Measurements from ENCODE around the gene NEK9. TPM values are rescaled to one million over a fixed set of nuclear protein-coding genes. Genes with fewer than 3 reads are reported as not detected.

Gene NEK9
- total and polyA plus RNA-seq, 2 donors (not counting 3 experiments of a cell fraction or from before 2014, with no cell fraction given), result 22.1 to 65.1 TPM

DNA sequence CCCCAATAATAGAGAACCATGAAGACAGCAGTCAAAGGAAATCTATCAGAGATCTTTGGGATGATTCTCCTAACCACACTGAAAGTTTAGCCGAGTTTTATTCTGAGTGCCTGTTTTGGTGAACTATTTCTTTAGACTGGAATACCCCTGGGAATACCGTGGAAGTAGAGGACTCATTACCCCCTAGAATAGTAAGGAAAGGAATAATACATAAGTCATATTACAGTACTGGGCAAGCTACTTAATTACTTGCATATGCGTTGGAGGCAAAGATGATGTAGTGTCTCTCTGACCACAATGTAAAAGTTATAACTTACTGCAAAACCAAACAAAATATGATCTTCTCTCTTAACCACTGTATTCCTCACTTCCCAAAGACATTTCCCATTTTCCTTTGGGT is 32.0 kb downstream of the NEK9 start:
- BruUV-seq (replicated peaks), result no TSS peak
- Histone ChIP-seq H4K20me1 (replicated peaks; ENCODE audit: control insufficient read depth, extremely low read depth, insufficient read depth, low read length) (no peaks in the 10 kb centered on the region), H3K36me3 (ENCODE audit: control insufficient read depth in 2 of 2, extremely low read depth in 1 of 2, insufficient read depth in 2 of 2, low read length in 2 of 2) (peaks cover 9 to 16% of the 10 kb centered on the region in 2 experiments), H3K9me3 (replicated peaks; ENCODE audit: control insufficient read depth, insufficient read depth, low read length) (no peaks in the 10 kb centered on the region), H2AFZ (ENCODE audit: low read depth, low read length) (no peak overlapping the region), H3K79me2 (ENCODE audit: control insufficient read depth, insufficient read depth, low read length) (no peaks in the 10 kb centered on the region), H3K27ac (ENCODE audit: insufficient read depth, low read depth, low read length) (no peak overlapping the region), H3K9me1 (replicated peaks; ENCODE audit: control insufficient read depth, extremely low read depth, insufficient read depth, low read length) (no peaks in the 10 kb centered on the region), H3K4me1 (ENCODE audit: control insufficient read depth, extremely low read depth, insufficient read depth, low read length) (peaks cover 4% of the 10 kb centered on the region), H3K27me3 (ENCODE audit: control insufficient read depth in 2 of 2, insufficient read depth in 2 of 2, low read length in 2 of 2) (no peaks in the 10 kb centered on the region), H3K9ac (replicated peaks; ENCODE audit: extremely low read depth, insufficient read depth, low read length) (no peak overlapping the region), H3K4me2 (ENCODE audit: insufficient read depth, low read length) (no peak overlapping the region), H3K4me3 (replicated peaks in 1 of 3; ENCODE audit: insufficient read depth in 1 of 3, low read depth in 1 of 3, low read length in 3 of 3) (no peak overlapping the region)
- intact Hi-C loops (cut with micrococcal nuclease) (no loop called here), dilution Hi-C loops (cut with MboI; ENCODE audit: extremely low pct_ligation_motif_present, low sequenced_read_pairs) (no loop called here)
- no peak for FAIRE-seq
- TF ChIP-seq POLR2A (IDR thresholded peaks at IDR 0.05; ENCODE audit: low read depth, low read length) (no peak), FOS (IDR thresholded peaks at IDR 0.05; ENCODE audit: borderline replicate concordance, insufficient read depth, low read length) (no peak), EZH2 (IDR thresholded peaks at IDR 0.05; ENCODE audit: borderline replicate concordance, low read depth, low read length, severe bottlenecking) (no peak), JUN (IDR thresholded peaks at IDR 0.05; ENCODE audit: borderline replicate concordance, insufficient read depth, insufficient read length, low read depth) (no peak), MYC (IDR thresholded peaks at IDR 0.05; ENCODE audit: low read depth, low read length) (no peak), GATA2 (IDR thresholded peaks at IDR 0.05; ENCODE audit: insufficient read depth, insufficient read length, low read depth, low read length) (no peak)
- TF ChIP-seq, protein P1, sequence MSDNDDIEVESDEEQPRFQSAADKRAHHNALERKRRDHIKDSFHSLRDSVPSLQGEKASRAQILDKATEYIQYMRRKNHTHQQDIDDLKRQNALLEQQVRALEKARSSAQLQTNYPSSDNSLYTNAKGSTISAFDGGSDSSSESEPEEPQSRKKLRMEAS (IDR thresholded peaks at IDR 0.05; ENCODE audit: insufficient read depth, insufficient read length), result no peak
- TF ChIP-seq, protein P2, sequence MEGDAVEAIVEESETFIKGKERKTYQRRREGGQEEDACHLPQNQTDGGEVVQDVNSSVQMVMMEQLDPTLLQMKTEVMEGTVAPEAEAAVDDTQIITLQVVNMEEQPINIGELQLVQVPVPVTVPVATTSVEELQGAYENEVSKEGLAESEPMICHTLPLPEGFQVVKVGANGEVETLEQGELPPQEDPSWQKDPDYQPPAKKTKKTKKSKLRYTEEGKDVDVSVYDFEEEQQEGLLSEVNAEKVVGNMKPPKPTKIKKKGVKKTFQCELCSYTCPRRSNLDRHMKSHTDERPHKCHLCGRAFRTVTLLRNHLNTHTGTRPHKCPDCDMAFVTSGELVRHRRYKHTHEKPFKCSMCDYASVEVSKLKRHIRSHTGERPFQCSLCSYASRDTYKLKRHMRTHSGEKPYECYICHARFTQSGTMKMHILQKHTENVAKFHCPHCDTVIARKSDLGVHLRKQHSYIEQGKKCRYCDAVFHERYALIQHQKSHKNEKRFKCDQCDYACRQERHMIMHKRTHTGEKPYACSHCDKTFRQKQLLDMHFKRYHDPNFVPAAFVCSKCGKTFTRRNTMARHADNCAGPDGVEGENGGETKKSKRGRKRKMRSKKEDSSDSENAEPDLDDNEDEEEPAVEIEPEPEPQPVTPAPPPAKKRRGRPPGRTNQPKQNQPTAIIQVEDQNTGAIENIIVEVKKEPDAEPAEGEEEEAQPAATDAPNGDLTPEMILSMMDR (IDR thresholded peaks at IDR 0.05; ENCODE audit: extremely low read depth in 1 of 2, insufficient read depth in 1 of 2, low read depth in 1 of 2, low read length in 2 of 2), result no peak
- CTCF ChIA-PET, result interaction anchor here (1.2 kb wide), 2 partner anchors 9 to 189 kb away, joined by 3 to 4 read pairs; no protein-coding TSS in a partner anchor
- DNase-seq (ENCODE audit: low read depth, low spot score), result no peak
- POLR2A ChIA-PET, result no interaction called here
